HCT116 (cell line): ENCODE measurements around the gene LRRC32.

Source experiments
- ATF3 ChIP-seq: IDR thresholded peaks from 2 replicates; pipeline ENCODE4 v1.6.1; 2012
- CTCF ChIP-seq, 3 experiments: fragments of 200-600 bp in 1 of 3; sonication (generic) in 1 of 3; IDR thresholded peaks in 2 of 3; conservative IDR thresholded peaks in 1 of 3; 2 replicates each; pipeline ENCODE4 v1.5.1; 2012 to 2017; ENCODE audit warnings: low read depth in 2 of 3, low read length in 2 of 3, antibody characterized with exemption in 1 of 3, borderline replicate concordance in 1 of 3, control low read depth in 1 of 3, mild to moderate bottlenecking in 1 of 3, mixed read lengths in 1 of 3, mixed run types in 1 of 3, moderate library complexity in 1 of 3; ENCODE audit not compliant: insufficient read depth in 1 of 3
- EGR1 ChIP-seq: IDR thresholded peaks from 2 replicates; pipeline ENCODE4 v1.6.1; 2012; ENCODE audit warnings: low read depth
- EZH2 ChIP-seq: fragments of 200-600 bp; sonication (generic); IDR thresholded peaks from 2 replicates; pipeline ENCODE4 v1.6.1; 2017; ENCODE audit warnings: antibody characterized with exemption, mixed run types
- EZH2phosphoT487 ChIP-seq: fragments of 200-600 bp; IDR thresholded peaks from 2 replicates; pipeline ENCODE4 v1.6.1; 2018; ENCODE audit warnings: antibody characterized with exemption, borderline replicate concordance
- JUND ChIP-seq: IDR thresholded peaks from 2 replicates; pipeline ENCODE4 v1.6.1; 2012
- POLR2A ChIP-seq: IDR thresholded peaks from 2 replicates; pipeline ENCODE4 v1.7.0; 2011; ENCODE audit warnings: borderline replicate concordance; ENCODE audit not compliant: insufficient read depth, insufficient read length; ENCODE audit errors: extremely low read depth
- POLR2AphosphoS5 ChIP-seq: IDR thresholded peaks from 2 replicates; pipeline ENCODE4 v1.6.1; 2011; ENCODE audit warnings: mild to moderate bottlenecking, low read depth, low read length, moderate library complexity
- SIN3A ChIP-seq: IDR thresholded peaks from 2 replicates; pipeline ENCODE4 v1.6.1; 2012; ENCODE audit warnings: low read depth
- SP1 ChIP-seq: IDR thresholded peaks from 2 replicates; pipeline ENCODE4 v1.6.1; 2012; ENCODE audit warnings: low read depth
- YY1 ChIP-seq: IDR thresholded peaks from 2 replicates; pipeline ENCODE4 v1.6.1; 2011; ENCODE audit warnings: low read length, low read depth, moderate library complexity, mild to moderate bottlenecking; ENCODE audit not compliant: insufficient replicate concordance; ENCODE audit errors: extremely low read depth
- ZNF274 ChIP-seq: fragments of 200-500 bp; sonication (Bioruptor generic); IDR thresholded peaks from 2 replicates; pipeline ENCODE4 v1.6.1; 2014; ENCODE audit warnings: mild to moderate bottlenecking, low read depth, low read length, inconsistent platforms

DNA sequence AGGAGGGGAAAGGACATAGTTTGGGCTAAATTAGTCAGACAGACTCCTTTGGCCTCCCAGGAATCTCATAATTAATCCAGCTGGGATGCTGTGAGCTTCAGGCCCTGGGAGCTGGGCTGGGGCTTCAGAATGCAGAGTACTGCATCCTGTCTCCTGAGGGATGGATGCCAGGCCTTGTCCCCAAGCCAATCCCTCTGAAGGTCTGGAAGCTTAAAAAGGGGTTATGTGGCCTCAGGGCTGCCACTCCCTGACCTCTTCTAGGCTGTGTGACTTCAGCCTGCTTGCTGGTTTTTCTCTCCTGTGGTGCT lies 6.9 kb upstream of the LRRC32 start:
- TF ChIP-seq CTCF (IDR thresholded peaks at IDR 0.05 in 2 of 3, conservative IDR thresholded peaks at IDR 0.05 in 1 of 3; ENCODE audit: borderline replicate concordance in 1 of 3, insufficient read depth in 1 of 3, low read depth in 2 of 3, low read length in 2 of 3) (no peak), YY1 (no peak), POLR2A (no peak), JUND (no peak), SIN3A (no peak), EZH2phosphoT487 (no peak), EGR1 (no peak), SP1 (no peak), POLR2AphosphoS5 (no peak), EZH2 (no peak), ZNF274 (no peak), ATF3 (no peak)
